Ectodermal cell (in vitro differentiated cells): ENCODE data around the gene CLC.

Source experiments
- H3K27ac ChIP-seq: 2 replicates; pipeline ENCODE4 v1.7.0; 2013; ENCODE audit warnings: mild to moderate bottlenecking, low read depth, low read length; ENCODE audit not compliant: insufficient read depth, poor library complexity, severe bottlenecking
- H3K27me3 ChIP-seq: 2 replicates; pipeline ENCODE4 v1.7.0; 2013; ENCODE audit warnings: mild to moderate bottlenecking, low read length; ENCODE audit not compliant: insufficient read depth, control insufficient read depth, poor library complexity, severe bottlenecking
- H3K36me3 ChIP-seq: one replicate; pipeline ENCODE4 v1.7.0; 2013; ENCODE audit warnings: low read length; ENCODE audit not compliant: control insufficient read depth, insufficient read depth
- H3K4me1 ChIP-seq: one replicate; pipeline ENCODE4 v1.7.0; 2013; ENCODE audit warnings: low read length; ENCODE audit not compliant: control insufficient read depth, insufficient read depth
- H3K4me3 ChIP-seq: 2 replicates; pipeline ENCODE4 v1.7.0; 2013; ENCODE audit warnings: low read depth, low read length, control low read depth; ENCODE audit not compliant: insufficient read depth
- H3K9me3 ChIP-seq: 2 replicates; pipeline ENCODE4 v1.7.0; 2013; ENCODE audit warnings: mild to moderate bottlenecking, low read length, moderate library complexity; ENCODE audit not compliant: control insufficient read depth
- WGBS, 2 experiments: methylation state at CpG; one replicate each; pipeline ENCODE4 v1.1.7; 2013; ENCODE audit warnings: missing lambda C conversion rate in 2 of 2; 5-methylcytosine and 5-hydroxymethylcytosine counted together

CLC gene

DNA sequence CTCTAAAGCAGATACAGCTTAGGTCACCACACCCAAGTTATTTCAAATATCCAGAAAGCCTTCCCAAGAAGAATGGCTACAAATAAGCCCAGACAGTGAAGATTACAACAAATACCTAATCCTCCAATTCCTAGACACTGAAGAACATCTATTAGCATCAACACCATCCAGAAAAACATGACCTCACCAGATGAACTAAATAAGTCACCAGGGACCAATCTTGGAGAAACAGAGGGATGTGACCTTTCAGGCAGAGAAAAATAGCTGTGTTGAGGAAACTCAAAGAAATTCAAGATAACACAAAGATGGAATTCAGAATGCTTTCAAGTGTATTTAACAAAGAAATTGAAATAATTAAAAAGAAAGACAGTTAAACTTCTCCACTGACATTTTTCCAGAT, 15.0 kb upstream of the CLC start:
- peaks cover 26% of the 10 kb centered on the region for H3K27me3 ChIP-seq
- H3K36me3 ChIP-seq: no peaks in the 10 kb centered on the region
- no peak overlapping the region for H3K27ac ChIP-seq
- H3K4me3 ChIP-seq: no peak overlapping the region
- no peaks in the 10 kb centered on the region for H3K4me1 ChIP-seq
- no peaks in the 10 kb centered on the region for H3K9me3 ChIP-seq

DNA sequence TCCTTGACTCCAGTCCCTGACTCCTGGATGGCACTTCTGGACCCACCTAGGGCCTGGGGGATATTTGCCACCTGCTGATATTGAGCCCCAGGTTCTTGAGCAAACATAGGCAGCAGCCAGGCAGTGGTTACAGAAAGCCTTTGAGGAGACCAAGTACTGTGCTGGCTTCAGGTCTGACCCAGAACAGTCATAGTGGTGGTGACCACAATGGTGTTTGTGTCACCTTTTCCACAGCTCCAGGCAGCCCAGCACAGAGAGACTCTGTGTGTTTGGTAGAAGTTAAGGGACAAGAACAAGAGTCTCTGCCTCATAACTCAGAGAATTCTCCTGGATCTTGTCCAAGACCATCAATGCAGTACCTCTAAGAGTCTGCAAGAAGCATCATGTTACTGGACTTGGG, 14.6 kb upstream of the CLC start:
- Histone ChIP-seq H3K27me3 (peaks cover 22% of the 10 kb centered on the region), H3K27ac (no peak overlapping the region), H3K9me3 (no peaks in the 10 kb centered on the region), H3K4me1 (no peaks in the 10 kb centered on the region), H3K4me3 (no peak overlapping the region), H3K36me3 (no peaks in the 10 kb centered on the region)

DNA sequence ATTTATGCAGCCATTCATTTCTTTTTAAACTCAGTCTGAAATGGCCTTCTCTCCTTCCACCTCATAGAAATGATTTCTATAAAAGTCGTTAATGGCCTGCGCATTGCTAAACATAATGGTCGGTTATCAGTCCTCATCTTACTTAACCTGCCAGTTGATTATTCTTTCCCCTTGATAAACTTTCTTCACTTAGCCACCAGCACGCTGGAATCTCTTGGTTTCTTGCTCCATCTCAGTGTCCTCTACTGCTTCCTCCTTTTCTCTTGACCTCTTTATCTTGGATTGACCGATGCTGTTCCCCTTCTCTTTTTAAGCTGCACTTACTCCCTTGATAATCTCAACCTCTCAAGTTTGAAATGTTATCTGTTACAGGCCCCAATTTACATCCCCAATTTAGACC, 12.2 kb upstream of the CLC start:
- Histone ChIP-seq H3K27me3 (peaks cover 6% of the 10 kb centered on the region), H3K4me1 (no peaks in the 10 kb centered on the region), H3K9me3 (no peaks in the 10 kb centered on the region), H3K36me3 (no peaks in the 10 kb centered on the region), H3K27ac (no peak overlapping the region), H3K4me3 (no peak overlapping the region)
- WGBS, 2 experiments: 83 to 85% methylated on average over 5 of the region's 5 CpGs

- no peak overlapping the region for H3K27ac ChIP-seq
- H3K36me3 ChIP-seq: no peaks in the 10 kb centered on the region
- H3K27me3 ChIP-seq: no peaks in the 10 kb centered on the region
- H3K4me1 ChIP-seq: no peaks in the 10 kb centered on the region
- 82 to 84% methylated on average over 4 of the region's 4 CpGs for whole genome bisulfite sequencing, 2 experiments
- H3K4me3 ChIP-seq: no peak overlapping the region
- no peaks in the 10 kb centered on the region for H3K9me3 ChIP-seq
Observed at GRCh38 chr19:39746836-39747529, 9.2 kb upstream of the CLC start.

DNA sequence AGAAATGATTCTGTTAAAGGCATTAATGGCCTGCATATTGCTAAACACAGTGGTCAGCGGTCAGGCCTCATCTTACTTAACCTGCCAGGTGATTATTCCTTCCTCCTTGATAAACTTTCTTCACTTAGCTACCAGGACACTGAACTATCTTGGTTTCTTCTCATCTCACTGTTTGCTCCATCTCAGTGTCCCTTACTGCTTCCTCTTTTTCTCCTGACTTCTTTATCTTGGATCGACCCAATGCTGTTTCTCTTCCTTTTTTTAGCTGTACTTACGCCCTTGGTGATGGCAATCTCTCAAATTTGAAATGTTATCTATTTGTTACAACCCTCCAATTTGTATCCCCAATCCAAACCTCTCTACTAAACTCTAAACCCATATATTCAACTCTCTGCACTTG, 7.8 kb upstream of the CLC start:
- 83 to 89% methylated on average over 3 of the region's 3 CpGs for WGBS, 2 experiments
- Histone ChIP-seq H3K36me3 (no peaks in the 10 kb centered on the region), H3K9me3 (no peaks in the 10 kb centered on the region), H3K27me3 (no peaks in the 10 kb centered on the region), H3K4me3 (no peak overlapping the region), H3K4me1 (no peaks in the 10 kb centered on the region), H3K27ac (no peak overlapping the region)

DNA sequence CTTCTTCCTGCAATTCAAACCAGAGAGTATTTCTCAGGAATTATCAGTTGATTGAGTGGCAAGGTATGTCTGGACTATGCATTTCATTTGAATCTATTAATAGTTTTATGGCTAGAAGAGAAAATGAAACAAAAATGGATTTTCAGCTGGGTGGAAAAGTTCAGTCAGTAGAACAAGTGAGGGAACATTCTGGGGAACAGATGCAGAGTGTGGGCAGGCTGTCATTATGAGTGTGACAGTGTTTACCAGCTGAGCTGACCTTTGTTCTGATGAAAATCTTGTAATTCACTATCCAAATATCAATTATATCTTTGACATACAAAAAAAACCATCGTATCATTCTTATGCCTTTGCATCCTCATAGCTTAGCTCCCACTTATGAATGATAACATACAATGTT, 2.6 kb upstream of the CLC start:
- no peak overlapping the region for H3K4me3 ChIP-seq
- 76 to 100% methylated on average over 1 of the region's 1 CpG for WGBS, 2 experiments
- H3K27me3 ChIP-seq: no peaks in the 10 kb centered on the region
- peak overlapping the region; percentile 22 for H3K27ac ChIP-seq
- H3K36me3 ChIP-seq: no peaks in the 10 kb centered on the region
- no peaks in the 10 kb centered on the region for H3K9me3 ChIP-seq
- H3K4me1 ChIP-seq: peaks cover 3% of the 10 kb centered on the region

- H3K27me3 ChIP-seq: no peaks in the 10 kb centered on the region
- no peaks in the 10 kb centered on the region for H3K36me3 ChIP-seq
- H3K9me3 ChIP-seq: no peaks in the 10 kb centered on the region
- WGBS, 2 experiments: 56 to 62% methylated on average over 2 to 3 of the region's 3 CpGs
- H3K4me3 ChIP-seq: no peak overlapping the region
- no peak overlapping the region for H3K27ac ChIP-seq
- H3K4me1 ChIP-seq: peaks cover 3% of the 10 kb centered on the region
Observed at GRCh38 chr19:39738814-39739213, 985 bp upstream of the CLC start.

GRCh38 chr19:39737351-39737750, 478 bp downstream of the CLC start:
- H3K27ac ChIP-seq: no peak overlapping the region
- no peaks in the 10 kb centered on the region for H3K9me3 ChIP-seq
- H3K4me1 ChIP-seq: peaks cover 3% of the 10 kb centered on the region
- H3K4me3 ChIP-seq: no peak overlapping the region
- H3K27me3 ChIP-seq: no peaks in the 10 kb centered on the region
- no peaks in the 10 kb centered on the region for H3K36me3 ChIP-seq
- WGBS, 2 experiments: 87 to 93% methylated on average over 3 of the region's 3 CpGs

GRCh38 chr19:39736088-39736487, 1.7 kb downstream of the CLC start:
- no peak overlapping the region for H3K27ac ChIP-seq

GRCh38 chr19:39735688-39736087, 2.1 kb downstream of the CLC start:
- no peaks in the 10 kb centered on the region for H3K27me3 ChIP-seq
- no peak overlapping the region for H3K27ac ChIP-seq
- peaks cover 3% of the 10 kb centered on the region for H3K4me1 ChIP-seq
- H3K9me3 ChIP-seq: no peaks in the 10 kb centered on the region
- 89 to 90% methylated on average over 1 of the region's 3 CpGs for WGBS, 2 experiments
- H3K36me3 ChIP-seq: no peaks in the 10 kb centered on the region
- H3K4me3 ChIP-seq: no peak overlapping the region

More at GRCh38 chr19:39736088-39736487, 1.7 kb downstream of the CLC start:
- Histone ChIP-seq H3K4me1 (peaks cover 3% of the 10 kb centered on the region), H3K27me3 (no peaks in the 10 kb centered on the region), H3K4me3 (no peak overlapping the region), H3K9me3 (no peaks in the 10 kb centered on the region), H3K36me3 (no peaks in the 10 kb centered on the region)
- WGBS, 2 experiments: 64 to 65% methylated on average over 4 of the region's 5 CpGs

DNA sequence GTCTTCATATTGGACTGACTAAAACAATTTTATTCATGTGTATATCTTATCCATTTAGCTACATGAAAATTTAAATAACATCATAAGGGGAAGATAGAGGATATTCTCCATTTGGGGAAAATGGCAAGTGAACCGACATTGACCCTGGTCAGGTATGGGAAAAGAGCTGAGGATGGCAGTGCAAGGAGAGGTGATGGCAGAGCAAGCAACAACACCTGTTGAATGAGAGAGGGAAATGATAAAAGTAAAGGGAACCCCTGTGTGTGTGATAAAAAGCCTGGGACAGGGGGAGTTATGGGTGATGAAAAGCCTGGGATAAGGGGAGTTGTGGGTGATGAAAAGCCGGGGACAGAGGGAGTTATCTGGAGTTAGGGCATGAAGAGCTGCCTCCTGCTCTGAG, 4.0 kb downstream of the CLC start:
- Histone ChIP-seq H3K4me1 (peaks cover 2% of the 10 kb centered on the region), H3K4me3 (no peak overlapping the region), H3K27ac (no peak overlapping the region), H3K9me3 (no peaks in the 10 kb centered on the region), H3K27me3 (no peaks in the 10 kb centered on the region), H3K36me3 (no peaks in the 10 kb centered on the region)
- WGBS, 2 experiments: 76 to 82% methylated on average over 2 of the region's 2 CpGs
